ENCODE data around the gene C1orf35. TPM values are rescaled to one million over a fixed set of nuclear protein-coding genes. Genes with fewer than 3 reads are reported as not detected.

The C1orf35 gene
- total and polyA plus RNA-seq, 9 of the 15 experiments (the other 6 are each of a cell fraction or from before 2014, with no cell fraction given), result 3.2 to 48.7 (median 12.5) TPM

DNA sequence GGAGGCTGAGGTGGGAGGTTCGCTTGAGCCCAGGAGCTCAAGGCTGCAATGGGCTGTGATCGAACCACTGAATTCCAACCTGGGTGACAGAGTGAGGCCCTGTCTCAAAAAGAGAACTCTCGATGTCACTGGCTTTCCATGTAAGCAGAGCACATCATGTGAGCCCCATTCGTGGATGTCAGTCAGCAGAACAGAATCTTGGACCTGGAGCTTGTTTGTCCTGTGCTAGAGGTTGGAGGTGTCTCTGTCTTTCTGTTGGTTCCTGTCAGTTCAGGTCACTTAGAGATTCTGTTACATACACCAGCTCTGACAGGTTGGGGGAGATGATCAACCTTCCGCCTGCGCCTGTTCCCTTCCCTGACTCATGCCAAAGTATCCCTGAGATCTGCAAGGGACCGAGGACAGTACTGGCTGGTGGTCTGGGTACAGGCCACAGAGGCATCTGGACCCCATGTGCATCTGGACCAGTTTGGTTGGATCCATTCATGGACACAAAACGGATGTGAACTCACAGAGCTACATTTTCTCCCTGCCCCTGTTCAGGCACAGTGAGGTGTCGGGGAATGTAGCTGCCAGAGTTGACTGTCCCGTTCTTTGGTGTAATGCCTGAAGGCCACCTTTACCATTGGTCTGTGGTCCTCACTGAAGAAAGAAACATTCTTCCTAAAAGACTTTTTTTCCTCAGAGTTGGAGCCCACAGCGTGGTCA, 10.6 kb downstream of the C1orf35 start (continued):
- TF ChIP-seq, protein P1, sequence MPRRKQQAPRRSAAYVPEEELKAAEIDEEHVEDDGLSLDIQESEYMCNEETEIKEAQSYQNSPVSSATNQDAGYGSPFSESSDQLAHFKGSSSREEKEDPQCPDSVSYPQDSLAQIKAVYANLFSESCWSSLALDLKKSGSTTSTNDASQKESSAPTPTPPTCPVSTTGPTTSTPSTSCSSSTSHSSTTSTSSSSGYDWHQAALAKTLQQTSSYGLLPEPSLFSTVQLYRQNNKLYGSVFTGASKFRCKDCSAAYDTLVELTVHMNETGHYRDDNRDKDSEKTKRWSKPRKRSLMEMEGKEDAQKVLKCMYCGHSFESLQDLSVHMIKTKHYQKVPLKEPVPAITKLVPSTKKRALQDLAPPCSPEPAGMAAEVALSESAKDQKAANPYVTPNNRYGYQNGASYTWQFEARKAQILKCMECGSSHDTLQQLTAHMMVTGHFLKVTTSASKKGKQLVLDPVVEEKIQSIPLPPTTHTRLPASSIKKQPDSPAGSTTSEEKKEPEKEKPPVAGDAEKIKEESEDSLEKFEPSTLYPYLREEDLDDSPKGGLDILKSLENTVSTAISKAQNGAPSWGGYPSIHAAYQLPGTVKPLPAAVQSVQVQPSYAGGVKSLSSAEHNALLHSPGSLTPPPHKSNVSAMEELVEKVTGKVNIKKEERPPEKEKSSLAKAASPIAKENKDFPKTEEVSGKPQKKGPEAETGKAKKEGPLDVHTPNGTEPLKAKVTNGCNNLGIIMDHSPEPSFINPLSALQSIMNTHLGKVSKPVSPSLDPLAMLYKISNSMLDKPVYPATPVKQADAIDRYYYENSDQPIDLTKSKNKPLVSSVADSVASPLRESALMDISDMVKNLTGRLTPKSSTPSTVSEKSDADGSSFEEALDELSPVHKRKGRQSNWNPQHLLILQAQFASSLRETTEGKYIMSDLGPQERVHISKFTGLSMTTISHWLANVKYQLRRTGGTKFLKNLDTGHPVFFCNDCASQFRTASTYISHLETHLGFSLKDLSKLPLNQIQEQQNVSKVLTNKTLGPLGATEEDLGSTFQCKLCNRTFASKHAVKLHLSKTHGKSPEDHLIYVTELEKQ (CRISPR knock-in tag; IDR thresholded peaks at IDR 0.05), result no peak
- TF ChIP-seq SUPT5H (IDR thresholded peaks at IDR 0.05) (peak; percentile 22; the same call in 1 of the 2 replicates), ZNF586 (CRISPR knock-in tag; conservative IDR thresholded peaks at IDR 0.05) (no peak), PPARD (CRISPR knock-in tag; IDR thresholded peaks at IDR 0.05) (no peak), ZNF589 (CRISPR knock-in tag; IDR thresholded peaks at IDR 0.05; ENCODE audit: low read depth) (no peak), ZSCAN32 (CRISPR knock-in tag; IDR thresholded peaks at IDR 0.05) (no peak), ZNF224 (CRISPR knock-in tag; IDR thresholded peaks at IDR 0.05) (no peak)

DNA sequence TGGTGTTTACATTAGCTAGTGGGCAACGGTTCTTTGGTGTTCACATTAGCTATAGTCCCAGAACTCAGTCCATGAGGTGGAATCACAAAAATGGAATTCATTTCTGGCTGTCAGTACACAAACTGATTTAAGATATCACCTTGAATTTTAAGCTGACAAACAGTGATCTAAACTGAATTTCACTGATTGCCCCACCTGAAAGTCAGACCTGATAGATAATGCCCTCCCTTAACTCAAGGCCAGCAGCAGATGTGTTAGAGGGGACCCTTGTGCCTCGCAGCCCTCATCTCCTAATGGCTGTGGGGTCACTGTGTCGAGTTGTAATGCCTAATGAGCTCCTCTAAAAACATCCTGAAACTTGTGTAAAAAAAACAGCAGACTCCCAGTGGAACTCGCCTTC, 12.0 kb downstream of the C1orf35 start:
- in situ Hi-C loops (cut with MboI) (no loop called here), intact Hi-C loops (cut with micrococcal nuclease) (no loop called here)
- BruUV-seq (replicated peaks), result no TSS peak
- Histone ChIP-seq H3K9me3 (replicated peaks; ENCODE audit: control insufficient read depth, insufficient read depth, low read depth, low read length) (peaks cover 17% of the 10 kb centered on the region), H3K4me1 (replicated peaks in 1 of 2; ENCODE audit: control insufficient read depth in 2 of 2, insufficient read depth in 2 of 2, low read length in 2 of 2) (peaks cover 25 to 30% of the 10 kb centered on the region in 2 experiments; a peak in 4 of 5 replicates), H3K9me1 (ENCODE audit: control insufficient read depth, insufficient read depth, low read length) (peaks cover 33% of the 10 kb centered on the region), H2AFZ (ENCODE audit: low read depth, low read length) (no peak overlapping the region), H3K27ac (ENCODE audit: extremely low read depth, low read depth, low read length) (no peak overlapping the region), H3K4me2 (ENCODE audit: insufficient read depth, low read length) (no peak overlapping the region), H3K36me3 (ENCODE audit: control insufficient read depth, insufficient read depth, low read length) (peaks cover 93% of the 10 kb centered on the region), H3K4me3 (no peak overlapping the region), H3K27me3 (ENCODE audit: control insufficient read depth in 2 of 2, insufficient read depth in 2 of 2, low read length in 2 of 2) (no peaks in the 10 kb centered on the region), H3K9ac (ENCODE audit: insufficient read depth in 1 of 2, low read depth in 2 of 2, low read length in 2 of 2) (no peak overlapping the region), H4K20me1 (replicated peaks; ENCODE audit: control insufficient read depth, insufficient read depth, low read length) (peaks cover 94% of the 10 kb centered on the region), H3K79me2 (ENCODE audit: control insufficient read depth, insufficient read depth, low read length) (peaks cover 100% of the 10 kb centered on the region)
- no peak for ATAC-seq
- WGBS (ENCODE audit: insufficient coverage, low coverage, missing lambda C conversion rate), result 88% methylated on average over 4 of the region's 4 CpGs
- no peak for DNase-seq (ENCODE audit: extremely low read depth in 1 of 4, low spot score in 3 of 4)
- ChIA-PET POLR2A (interaction anchor here (0.9 to 7.1 kb wide), 6 partner anchors 8 to 43 kb away, joined by 3 to 92 read pairs (median 8); partner anchors contain the start of gene ARF1), CTCF (ENCODE audit: low intra/inter-chr PET ratio) (no interaction called here)
- FAIRE-seq, result no peak
- TF ChIP-seq ELF1 (tag; IDR thresholded peaks at IDR 0.05) (no peak), ZNF197 (CRISPR knock-in tag; IDR thresholded peaks at IDR 0.05; ENCODE audit: low read depth) (no peak), TAF9B (IDR thresholded peaks at IDR 0.05; ENCODE audit: partially characterized antibody) (no peak), TAF7 (tag; IDR thresholded peaks at IDR 0.05) (no peak), POLR3A (IDR thresholded peaks at IDR 0.05; ENCODE audit: borderline replicate concordance, extremely low read depth, insufficient read depth, insufficient read length) (no peak), NCOA1 (IDR thresholded peaks at IDR 0.05; ENCODE audit: low read depth) (no peak), RBM15 (IDR thresholded peaks at IDR 0.05; ENCODE audit: insufficient read depth, low read length) (no peak), ZNF174 (CRISPR knock-in tag; IDR thresholded peaks at IDR 0.05) (no peak), RUNX1 (IDR thresholded peaks at IDR 0.05; ENCODE audit: low read depth) (no peak), FIP1L1 (IDR thresholded peaks at IDR 0.05; ENCODE audit: low read depth, low read length, poor library complexity, severe bottlenecking) (no peak)
- TF ChIP-seq, protein P2, sequence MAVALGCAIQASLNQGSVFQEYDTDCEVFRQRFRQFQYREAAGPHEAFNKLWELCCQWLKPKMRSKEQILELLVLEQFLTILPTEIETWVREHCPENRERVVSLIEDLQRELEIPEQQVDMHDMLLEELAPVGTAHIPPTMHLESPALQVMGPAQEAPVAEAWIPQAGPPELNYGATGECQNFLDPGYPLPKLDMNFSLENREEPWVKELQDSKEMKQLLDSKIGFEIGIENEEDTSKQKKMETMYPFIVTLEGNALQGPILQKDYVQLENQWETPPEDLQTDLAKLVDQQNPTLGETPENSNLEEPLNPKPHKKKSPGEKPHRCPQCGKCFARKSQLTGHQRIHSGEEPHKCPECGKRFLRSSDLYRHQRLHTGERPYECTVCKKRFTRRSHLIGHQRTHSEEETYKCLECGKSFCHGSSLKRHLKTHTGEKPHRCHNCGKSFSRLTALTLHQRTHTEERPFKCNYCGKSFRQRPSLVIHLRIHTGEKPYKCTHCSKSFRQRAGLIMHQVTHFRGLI (CRISPR knock-in tag; IDR thresholded peaks at IDR 0.05), result no peak
